Right lobe of liver (tissue), 6 donors: Measurements from ENCODE around the gene FLII. TPM values are rescaled to one million over a fixed set of nuclear protein-coding genes. Genes with fewer than 3 reads are reported as not detected.

Experiments
- ATAC-seq, 4 donors: fragments of 200-7000 bp; cut with Tn5 transposase; one replicate each; pipeline ENCODE4 v1.9.1; 2020; ENCODE audit warnings: mild to moderate bottlenecking in 4 of 4, moderate library complexity in 4 of 4
- DNase-seq, 3 donors: peaks; one replicate each; pipeline ENCODE4 v3.0.0-alpha.2; 2020
- H3K27ac ChIP-seq, 3 donors: fragments of 200-600 bp; one replicate each; pipeline ENCODE4 v1.8.0; 2022
- H3K27me3 ChIP-seq, 2 donors: fragments of 200-600 bp; one replicate each; pipeline ENCODE4 v1.8.0; 2022
- H3K36me3 ChIP-seq, 4 donors: fragments of 200-600 bp; sonication (generic) in 1 of 4; one replicate each; pipeline versions ENCODE4 v1.5.1 to v1.8.0; 2017 to 2022; ENCODE audit warnings: control low read depth in 1 of 4
- H3K4me1 ChIP-seq, 4 donors: fragments of 200-600 bp; sonication (generic) in 1 of 4; one replicate each; pipeline versions ENCODE4 v1.5.1 to v1.8.0; 2017 to 2022; ENCODE audit warnings: control low read depth in 1 of 4
- H3K4me3 ChIP-seq, 3 donors: fragments of 200-600 bp; one replicate each; pipeline ENCODE4 v1.8.0; 2022
- H3K9me3 ChIP-seq, 4 donors: fragments of 200-600 bp; sonication (generic) in 1 of 4; one replicate each; pipeline versions ENCODE4 v1.5.1 to v1.8.0; 2017 to 2022; ENCODE audit warnings: control low read depth in 1 of 4
- POLR2A ChIP-seq: fragments of 450-650 bp; IDR thresholded peaks from one replicate; pipeline ENCODE4 v1.6.1; 2017; ENCODE audit warnings: antibody characterized with exemption, mild to moderate bottlenecking
- WGBS: methylation state at CpG from one replicate; pipeline ENCODE4 v1.1.6; 2018; ENCODE audit warnings: low coverage, low lambda C conversion rate; ENCODE audit not compliant: insufficient coverage; ENCODE audit errors: missing lambda C conversion rate; 5-methylcytosine and 5-hydroxymethylcytosine counted together
- intact Hi-C, 2 donors: fragments of 100-400 bp; cut with DNase I; formaldehyde crosslinking; loops; one replicate each; pipeline versions ENCODE4 v1.11.2 to v1.14.1; 2022
- total RNA-seq, 6 experiments: library from RNA; depleted of rRNA in 2 of 6; stranded (reverse); fragments of >200 nt in 2 of 6; fragmentation: NEBNext Ultra II Directional in 3 of 6; extraction: Animal tissue kit (Norgen Biotek cat#: 25700) in 3 of 6; gene quantifications; one replicate each; pipeline versions ENCODE4 v1.1.0 to v1.2.4, GENCODE V29; 2016 to 2023
- TF ChIP-seq, protein P1 (sequence below), 4 donors: fragments of 200-600 bp in 3 of 4; fragments of 450-650 bp in 1 of 4; IDR thresholded peaks; one replicate each; pipeline versions ENCODE4 v1.5.1 to v1.8.0; 2016 to 2022; ENCODE audit warnings: antibody characterized with exemption in 4 of 4, mild to moderate bottlenecking in 2 of 4
- donor health status: DM: no; HTN: yes; CAD: no.
- donor health status: DM: no; HTN: no; CAD: no.
- donor health status: DM: no; HTN: no; CAD: no.
- donor health status: DM: no; HTN: yes; CAD: no.
- donor health status: DM: no; HTN: yes; CAD: no.

Gene FLII
- total RNA-seq, 6 experiments from 2014 or later: 89.0 to 171 (median 116) TPM

DNA sequence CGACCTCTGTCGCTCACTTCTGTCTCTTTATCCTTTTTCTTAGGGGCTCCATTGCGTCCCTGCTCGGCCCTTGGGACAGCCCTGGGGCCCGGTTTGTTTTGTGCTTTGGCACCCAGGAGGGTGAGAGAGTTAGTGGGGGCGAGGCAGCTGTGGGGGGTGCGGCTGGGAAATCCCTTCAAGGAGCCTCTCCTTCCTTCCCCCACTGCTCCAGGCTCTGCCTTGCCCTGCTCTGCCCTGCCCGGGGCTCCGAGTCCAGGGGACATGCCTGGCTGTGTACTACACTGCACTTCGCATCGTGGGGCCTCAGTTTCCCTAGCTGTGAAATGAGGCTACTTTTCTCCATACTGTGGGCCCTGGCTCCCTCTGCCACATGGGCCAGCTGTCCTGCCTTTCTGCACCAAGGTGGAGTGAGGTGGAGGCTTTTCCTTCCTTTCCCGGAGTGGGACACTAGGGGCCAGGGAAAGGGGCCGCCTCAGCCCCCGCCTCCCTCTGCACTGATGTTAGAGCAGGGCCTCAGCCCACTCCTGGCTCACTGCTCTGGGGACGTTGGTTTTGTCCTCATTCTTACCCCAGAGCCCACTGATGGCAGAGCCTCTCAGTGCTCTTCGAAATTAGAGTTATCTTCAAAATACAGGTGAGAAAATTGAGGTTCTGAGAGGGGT is 32.1 kb downstream of the FLII start:
- no peaks in the 10 kb centered on the region for H3K27me3 ChIP-seq
- no peak for TF ChIP-seq POLR2A
- TF ChIP-seq, protein P1, sequence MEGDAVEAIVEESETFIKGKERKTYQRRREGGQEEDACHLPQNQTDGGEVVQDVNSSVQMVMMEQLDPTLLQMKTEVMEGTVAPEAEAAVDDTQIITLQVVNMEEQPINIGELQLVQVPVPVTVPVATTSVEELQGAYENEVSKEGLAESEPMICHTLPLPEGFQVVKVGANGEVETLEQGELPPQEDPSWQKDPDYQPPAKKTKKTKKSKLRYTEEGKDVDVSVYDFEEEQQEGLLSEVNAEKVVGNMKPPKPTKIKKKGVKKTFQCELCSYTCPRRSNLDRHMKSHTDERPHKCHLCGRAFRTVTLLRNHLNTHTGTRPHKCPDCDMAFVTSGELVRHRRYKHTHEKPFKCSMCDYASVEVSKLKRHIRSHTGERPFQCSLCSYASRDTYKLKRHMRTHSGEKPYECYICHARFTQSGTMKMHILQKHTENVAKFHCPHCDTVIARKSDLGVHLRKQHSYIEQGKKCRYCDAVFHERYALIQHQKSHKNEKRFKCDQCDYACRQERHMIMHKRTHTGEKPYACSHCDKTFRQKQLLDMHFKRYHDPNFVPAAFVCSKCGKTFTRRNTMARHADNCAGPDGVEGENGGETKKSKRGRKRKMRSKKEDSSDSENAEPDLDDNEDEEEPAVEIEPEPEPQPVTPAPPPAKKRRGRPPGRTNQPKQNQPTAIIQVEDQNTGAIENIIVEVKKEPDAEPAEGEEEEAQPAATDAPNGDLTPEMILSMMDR (IDR thresholded peaks at IDR 0.05): no peak
- H3K27ac ChIP-seq: no peak overlapping the region
- peak overlapping the region; percentile 40 to 59 (median 44) for H3K4me3 ChIP-seq
- no peaks in the 10 kb centered on the region for H3K36me3 ChIP-seq
- DNase-seq (peak in 1 of 3 donors; percentile 53), ATAC-seq (no peak)
- H3K4me1 ChIP-seq: no peaks in the 10 kb centered on the region
- WGBS: 43% methylated on average over 11 of the region's 16 CpGs
- no peaks in the 10 kb centered on the region for H3K9me3 ChIP-seq
- intact Hi-C loops: no loop called here

DNA sequence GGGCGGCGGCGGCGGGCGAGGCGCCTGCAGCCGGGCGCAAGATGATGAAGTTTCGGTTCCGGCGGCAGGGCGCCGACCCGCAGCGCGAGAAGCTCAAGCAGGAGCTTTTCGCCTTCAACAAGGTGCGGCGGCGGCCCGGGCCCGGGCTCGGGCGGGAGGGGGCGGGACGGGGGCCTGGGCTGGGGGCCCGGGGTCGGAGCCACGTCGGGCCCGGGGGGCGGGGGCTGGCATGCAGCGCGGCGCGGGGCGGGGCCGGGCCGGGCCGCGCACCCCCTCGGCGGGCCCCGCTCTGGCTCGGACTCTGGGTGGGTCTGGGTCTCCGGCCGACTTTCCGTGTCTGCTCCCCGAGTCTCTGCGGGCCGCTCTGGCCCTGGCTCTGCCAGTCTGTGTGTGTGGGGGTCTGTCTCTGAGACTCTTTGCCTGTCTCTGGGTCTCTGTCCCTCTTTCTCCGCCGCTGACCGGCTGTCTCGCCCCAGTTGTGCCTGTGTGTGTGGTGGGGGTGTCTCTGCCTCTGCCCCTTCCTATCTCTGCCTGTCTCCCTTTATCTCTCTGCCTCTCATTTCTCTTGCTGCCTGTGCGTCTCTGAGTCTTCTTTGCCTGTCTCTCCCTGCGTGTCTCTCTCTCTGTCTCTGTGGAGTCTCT is 32.8 kb downstream of the FLII start:
- DNase-seq: peak in 1 of 3 donors; percentile 53
- peak in 1 of 4 donors; percentile 6 for ATAC-seq

DNA sequence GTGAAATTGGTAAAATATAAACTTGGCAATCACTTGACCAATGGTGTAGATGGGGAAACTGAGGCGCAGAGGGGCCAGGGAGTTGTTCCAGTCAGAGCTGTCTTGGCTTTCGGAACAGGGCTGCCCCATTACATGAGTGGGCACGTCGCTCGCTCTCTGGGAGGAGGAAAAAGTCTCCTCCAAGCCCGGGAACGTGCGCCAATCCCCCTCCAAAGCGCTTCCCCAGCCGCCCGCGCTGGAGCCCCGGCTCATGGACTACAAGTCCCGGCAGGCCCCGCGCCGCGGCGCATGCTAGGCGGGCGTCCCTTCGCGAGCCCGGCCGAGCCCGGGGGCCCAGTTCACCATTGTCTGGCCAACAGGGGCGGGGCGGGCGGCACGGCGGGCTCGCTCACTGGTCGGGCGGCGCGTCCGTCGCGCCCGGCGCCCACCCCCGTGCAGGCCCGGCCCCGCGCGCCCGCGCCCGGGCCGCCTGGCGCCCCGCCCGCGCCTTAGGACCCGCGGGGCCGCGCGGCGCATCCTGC is 33.4 kb downstream of the FLII start, which contains the start of gene LLGL1:
Gene LLGL1 (plus strand): TSS at position 515 of the 521 bp plus-strand sequence. CDS start 48 bp downstream, outside the sequence.
- H3K27ac ChIP-seq: no peak within 1 kb of the TSS
- ATAC-seq (peak; percentile 98 to 100 (median 98)), DNase-seq (peak; percentile 97 to 98 (median 98))
- no peaks in the 10 kb centered on the region for H3K4me1 ChIP-seq
- H3K9me3 ChIP-seq: no peaks in the 10 kb centered on the region
- intact Hi-C loops: no loop called here
- WGBS: 3% methylated on average over 5 of the region's 60 CpGs
- H3K27me3 ChIP-seq: no peaks in the 10 kb centered on the region
- H3K4me3 ChIP-seq: peak within 1 kb of the TSS; percentile 40 to 59 (median 44)
- no peaks in the 10 kb centered on the region for H3K36me3 ChIP-seq
- TF ChIP-seq, protein P1 (IDR thresholded peaks at IDR 0.05): no peak
- TF ChIP-seq POLR2A: no peak

More for the DNA sequence above, 32.8 kb downstream of the FLII start:
- Histone ChIP-seq H3K27ac (no peak overlapping the region), H3K36me3 (no peaks in the 10 kb centered on the region), H3K27me3 (no peaks in the 10 kb centered on the region), H3K9me3 (no peaks in the 10 kb centered on the region), H3K4me3 (peak overlapping the region; percentile 40 to 59 (median 44)), H3K4me1 (no peaks in the 10 kb centered on the region)
- no peak for TF ChIP-seq POLR2A
- TF ChIP-seq, protein P1 (IDR thresholded peaks at IDR 0.05): no peak
- 10% methylated on average over 5 of the region's 57 CpGs for WGBS
- intact Hi-C loops: no loop called here

DNA sequence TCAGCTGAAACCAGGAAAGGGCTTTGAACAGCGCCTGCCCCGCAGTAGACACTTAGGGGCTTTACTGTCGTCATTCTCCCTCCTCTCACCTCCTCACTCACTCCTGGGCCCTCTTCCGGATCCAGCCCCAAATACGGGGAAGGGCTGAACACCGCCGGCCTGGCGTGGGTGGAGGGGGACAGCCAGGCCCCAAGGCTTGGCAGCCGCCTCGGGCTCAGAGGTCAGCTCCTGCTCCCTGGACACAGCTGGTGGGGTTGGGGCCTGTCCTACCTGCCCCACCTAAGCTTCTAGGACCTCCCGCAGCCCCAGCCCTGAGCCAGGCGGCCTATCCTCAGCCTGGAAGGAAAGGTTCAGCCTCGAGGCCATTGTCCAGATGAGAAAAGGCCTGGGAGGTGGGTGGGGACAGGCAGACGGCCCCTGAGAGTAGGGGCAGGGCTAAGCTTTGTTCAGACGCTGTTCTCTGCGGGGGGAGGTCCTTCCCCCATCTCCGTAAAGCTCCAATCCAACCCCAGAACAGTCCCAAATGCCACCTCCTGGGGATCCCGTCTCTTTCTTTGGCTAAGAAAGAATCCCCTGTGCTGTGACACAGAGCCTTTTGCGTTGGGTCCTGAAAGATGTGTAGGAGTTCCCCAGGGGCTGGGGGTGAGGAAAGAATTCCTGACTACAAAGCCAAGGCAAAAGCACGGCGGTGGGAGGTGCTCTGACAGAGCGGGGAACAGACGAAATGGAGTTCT is 34.0 kb downstream of the FLII start:
- DNase-seq: peak in 1 of 3 donors; percentile 58
- intact Hi-C loops: no loop called here
- Histone ChIP-seq H3K9me3 (no peaks in the 10 kb centered on the region), H3K4me1 (no peaks in the 10 kb centered on the region), H3K36me3 (no peaks in the 10 kb centered on the region), H3K27ac (no peak overlapping the region), H3K27me3 (no peaks in the 10 kb centered on the region), H3K4me3 (no peak overlapping the region)
- TF ChIP-seq, protein P1 (IDR thresholded peaks at IDR 0.05): no peak
- no peak for TF ChIP-seq POLR2A
- ATAC-seq: peak in 1 of 4 donors; percentile 3
- WGBS: 27% methylated on average over 11 of the region's 23 CpGs
